Stimulated activated CD8-positive, alpha-beta memory T cell treated with anti-CD3 and anti-CD28 coated beads, Interleukin-4, amount 100 ng/mL, for 48 hours (primary cell): ENCODE measurements around the gene GFY.
A peak's percentile ranks its signal among the peaks of the same experiment; 100 is the strongest.

Experiments
- DNase-seq: peaks from one replicate; pipeline ENCODE4 v3.0.0-alpha.2; 2020

Gene GFY

GRCh38 chr19:49408816-49409440 lies 16.3 kb upstream of the GFY start:
- no peak for DNase-seq

GRCh38 chr19:49409441-49410029 lies 15.7 kb upstream of the GFY start:
- no peak for DNase-seq

GRCh38 chr19:49411681-49412326 lies 13.4 kb upstream of the GFY start:
- no peak for DNase-seq

GRCh38 chr19:49413348-49413747 lies 11.8 kb upstream of the GFY start:
- no peak for DNase-seq

GRCh38 chr19:49414256-49414655 lies 10.9 kb upstream of the GFY start:
- DNase-seq, result no peak

GRCh38 chr19:49415102-49415809 lies 9.9 kb upstream of the GFY start:
- no peak for DNase-seq

- no peak for DNase-seq
Observed at GRCh38 chr19:49415810-49416200, 9.4 kb upstream of the GFY start.

- no peak for DNase-seq
Observed at GRCh38 chr19:49417088-49417487, 8.1 kb upstream of the GFY start.

GRCh38 chr19:49418511-49418910 lies 6.7 kb upstream of the GFY start:
- DNase-seq, result no peak

- DNase-seq, result no peak
Observed at GRCh38 chr19:49419173-49419572, 6.0 kb upstream of the GFY start.

- DNase-seq, result no peak
Observed at GRCh38 chr19:49420227-49420626, 5.0 kb upstream of the GFY start.

- DNase-seq, result peak; percentile 72
Observed at GRCh38 chr19:49421039-49421877, 3.9 kb upstream of the GFY start.

- DNase-seq, result no peak
Observed at GRCh38 chr19:49421878-49422202, 3.3 kb upstream of the GFY start.

GRCh38 chr19:49422407-49423070 lies 2.6 kb upstream of the GFY start:
- DNase-seq, result peak; percentile 74

GRCh38 chr19:49423071-49423984 lies 1.9 kb upstream of the GFY start, which contains the start of gene PTH2:
TSS of gene PTH2 (minus strand) at chr19:49423441. CDS start at chr19:49423339, 102 bp downstream.
- no peak for DNase-seq

GRCh38 chr19:49423985-49424303 lies 1.2 kb upstream of the GFY start:
- DNase-seq, result no peak

GRCh38 chr19:49425922-49426592 lies 869 bp downstream of the GFY start:
- DNase-seq, result peak; percentile 75

GRCh38 chr19:49427339-49427738 lies 2.2 kb downstream of the GFY start:
- no peak for DNase-seq

GRCh38 chr19:49427855-49428546 lies 2.8 kb downstream of the GFY start:
- peak; percentile 51 for DNase-seq
